H7 (cell line): Measurements from ENCODE around the gene ZNF611. TPM values are rescaled to one million over a fixed set of nuclear protein-coding genes. Genes with fewer than 3 reads are reported as not detected.

Experiments
- total RNA-seq: library from RNA; depleted of rRNA; stranded (reverse); fragments of >200 nt; shearing (Covaris generic); gene quantifications from 2 replicates; pipeline ENCODE4 v1.2.3, GENCODE V29; 2014; rRNA removed

The ZNF611 gene
- total RNA-seq, 1 experiment from 2014 or later = 10.7 TPM

Other genes with a start within 250 kb of the ZNF611 start
- 15.2 and 28.0 TPM in 2 replicates for gene ZNF808, start 207.4 kb downstream of the ZNF611 start, total RNA-seq
- 15.2 and 24.5 TPM in 2 replicates for gene ZNF701, start 164.8 kb downstream of the ZNF611 start, total RNA-seq
- 16.5 and 35.1 TPM in 2 replicates for gene ZNF83, start 96.7 kb downstream of the ZNF611 start, total RNA-seq
- gene ZNF600, start 51.7 kb upstream of the ZNF611 start, total RNA-seq = 5.8 TPM in 2 replicates
- gene ZNF28, start 86.6 kb upstream of the ZNF611 start, total RNA-seq = 18.5 and 23.9 TPM in 2 replicates
- 34.1 and 38.6 TPM in 2 replicates for gene ZNF468, start 122.6 kb upstream of the ZNF611 start, total RNA-seq
- gene ZNF320, start 162.6 kb upstream of the ZNF611 start, total RNA-seq = 13.1 and 24.0 TPM in 2 replicates
- 4.6 and 5.7 TPM in 2 replicates for gene ZNF888, start 188.4 kb upstream of the ZNF611 start, total RNA-seq
- gene ZNF816, start 227.8 kb upstream of the ZNF611 start, total RNA-seq = 14.8 and 22.2 TPM in 2 replicates